Transverse colon (tissue), 4 donors: ENCODE data around the gene ZNF414. TPM values are rescaled to one million over a fixed set of nuclear protein-coding genes. Genes with fewer than 3 reads are reported as not detected.

Experiments used
- DNase-seq: peaks from one replicate; pipeline ENCODE4 v3.0.0-alpha.2; 2019
- H3K27ac ChIP-seq, 4 donors: fragments of 200-600 bp; sonication (generic); 2 replicates each; pipeline ENCODE4 v1.5.1; 2016 to 2018; ENCODE audit warnings: inconsistent platforms in 4 of 4
- H3K27me3 ChIP-seq: fragments of 200-600 bp; sonication (generic); 2 replicates; pipeline ENCODE4 v1.5.1; 2017; ENCODE audit warnings: inconsistent platforms
- H3K36me3 ChIP-seq, 4 donors: fragments of 200-600 bp; sonication (generic); 2 replicates each; pipeline ENCODE4 v1.5.1; 2017 to 2019; ENCODE audit warnings: inconsistent platforms in 4 of 4
- H3K4me1 ChIP-seq, 4 donors: fragments of 200-600 bp; sonication (generic); 2 replicates each; pipeline ENCODE4 v1.5.1; 2017 to 2020; ENCODE audit warnings: inconsistent platforms in 4 of 4
- H3K4me3 ChIP-seq, 4 donors: fragments of 200-600 bp; sonication (generic); 1 replicate in 1 of 4; 2 replicates in 3 of 4; pipeline versions ENCODE4 v1.5.1 to v1.6.1; 2017 to 2019; ENCODE audit warnings: inconsistent platforms in 4 of 4
- H3K9me3 ChIP-seq, 2 donors: fragments of 200-600 bp; sonication (generic); 2 replicates each; pipeline ENCODE4 v1.5.1; 2017 to 2019; ENCODE audit warnings: inconsistent platforms in 2 of 2
- EP300 ChIP-seq: sonication (generic); formaldehyde crosslinking; IDR thresholded peaks from one replicate; pipeline ENCODE4 v1.6.1; 2017; ENCODE audit warnings: antibody characterized with exemption, low read depth
- POLR2A ChIP-seq: fragments of 450-650 bp; IDR thresholded peaks from one replicate; pipeline ENCODE4 v1.6.1; 2016; ENCODE audit warnings: antibody characterized with exemption, mild to moderate bottlenecking, moderate library complexity
- POLR2AphosphoS5 ChIP-seq, 3 donors: sonication (generic); formaldehyde crosslinking; IDR thresholded peaks; one replicate each; pipeline ENCODE4 v1.6.1; 2016; ENCODE audit warnings: antibody characterized with exemption in 3 of 3
- WGBS, 2 donors: methylation state at CpG; one replicate each; pipeline ENCODE4 v1.1.5; 2018; ENCODE audit warnings: low coverage in 1 of 2; 5-methylcytosine and 5-hydroxymethylcytosine counted together
- in situ Hi-C, 4 donors: fragments of 200-750 bp; cut with MboI; loops; one replicate each; pipeline versions ENCODE4 v1.15.0 to v1.15.1; 2017; ENCODE audit warnings: low sequenced_read_pairs in 3 of 4, low pct_ligation_motif_present in 1 of 4, low pct_unique_long_range_greater_than_20kb in 1 of 4
- intact Hi-C: fragments of 100-400 bp; cut with DNase I; formaldehyde crosslinking; loops from one replicate; pipeline ENCODE4 v1.15.1; 2023; ENCODE audit warnings: low total_unique reads
- total RNA-seq, 4 donors: library from RNA; depleted of rRNA; stranded (reverse); fragments of >200 nt; gene quantifications; one replicate each; pipeline ENCODE4 v1.1.0, GENCODE V29; 2016
- TF ChIP-seq, protein P1 (sequence below), 5 experiments: fragments of 200-600 bp in 3 of 5; fragments of 450-650 bp in 2 of 5; sonication (generic) in 3 of 5; IDR thresholded peaks; 1 replicate in 2 of 5; 2 replicates in 3 of 5; pipeline ENCODE4 v1.5.1; 2016 to 2017; ENCODE audit warnings: antibody characterized with exemption in 5 of 5, inconsistent platforms in 3 of 5, mild to moderate bottlenecking in 2 of 5, moderate library complexity in 1 of 5

ZNF414 gene
- total RNA-seq, 4 donors from 2014 or later: 7.8 to 13.8 (median 11.0) TPM

GRCh38 chr19:8552810-8553209, 38.8 kb upstream of the ZNF414 start:
- no peaks in the 10 kb centered on the region for H3K9me3 ChIP-seq
- no peaks in the 10 kb centered on the region for H3K36me3 ChIP-seq
- in situ Hi-C loops: no loop called here
- H3K27ac ChIP-seq: no peak overlapping the region
- DNase-seq: no peak
- no peaks in the 10 kb centered on the region for H3K27me3 ChIP-seq
- TF ChIP-seq EP300 (no peak), POLR2AphosphoS5 (IDR thresholded peaks at IDR 0.05) (no peak), POLR2A (no peak)
- TF ChIP-seq, protein P1, sequence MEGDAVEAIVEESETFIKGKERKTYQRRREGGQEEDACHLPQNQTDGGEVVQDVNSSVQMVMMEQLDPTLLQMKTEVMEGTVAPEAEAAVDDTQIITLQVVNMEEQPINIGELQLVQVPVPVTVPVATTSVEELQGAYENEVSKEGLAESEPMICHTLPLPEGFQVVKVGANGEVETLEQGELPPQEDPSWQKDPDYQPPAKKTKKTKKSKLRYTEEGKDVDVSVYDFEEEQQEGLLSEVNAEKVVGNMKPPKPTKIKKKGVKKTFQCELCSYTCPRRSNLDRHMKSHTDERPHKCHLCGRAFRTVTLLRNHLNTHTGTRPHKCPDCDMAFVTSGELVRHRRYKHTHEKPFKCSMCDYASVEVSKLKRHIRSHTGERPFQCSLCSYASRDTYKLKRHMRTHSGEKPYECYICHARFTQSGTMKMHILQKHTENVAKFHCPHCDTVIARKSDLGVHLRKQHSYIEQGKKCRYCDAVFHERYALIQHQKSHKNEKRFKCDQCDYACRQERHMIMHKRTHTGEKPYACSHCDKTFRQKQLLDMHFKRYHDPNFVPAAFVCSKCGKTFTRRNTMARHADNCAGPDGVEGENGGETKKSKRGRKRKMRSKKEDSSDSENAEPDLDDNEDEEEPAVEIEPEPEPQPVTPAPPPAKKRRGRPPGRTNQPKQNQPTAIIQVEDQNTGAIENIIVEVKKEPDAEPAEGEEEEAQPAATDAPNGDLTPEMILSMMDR (IDR thresholded peaks at IDR 0.05): no peak
- no peaks in the 10 kb centered on the region for H3K4me1 ChIP-seq
- intact Hi-C loops: no loop called here
- 66 to 76% methylated on average over 5 to 10 of the region's 10 CpGs for WGBS, 2 donors
- no peak overlapping the region for H3K4me3 ChIP-seq

- intact Hi-C loops: no loop called here
- in situ Hi-C loops: no loop called here
- DNase-seq: no peak
Observed at GRCh38 chr19:8550070-8550469, 36.1 kb upstream of the ZNF414 start.

DNA sequence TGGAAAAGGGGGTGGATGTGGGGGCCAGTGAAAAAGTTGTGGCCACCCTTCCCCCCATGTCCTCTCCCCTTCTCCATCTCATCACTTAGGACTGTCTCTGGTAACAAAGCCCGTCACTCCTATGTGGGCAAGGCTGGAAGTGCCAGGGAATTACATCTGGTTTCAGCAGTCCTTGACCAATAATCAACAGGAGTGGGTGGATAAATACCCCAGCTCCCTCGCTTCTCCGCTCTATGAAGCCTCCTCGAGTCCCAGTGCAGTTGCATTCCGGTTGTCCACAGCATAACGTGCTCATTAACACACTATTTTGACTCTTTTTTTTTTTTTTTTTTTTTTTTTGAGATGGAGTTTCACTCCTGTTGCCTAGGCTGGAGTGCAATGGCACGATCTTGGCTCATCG, 31.8 kb upstream of the ZNF414 start:
- in situ Hi-C loops (no loop called here), intact Hi-C loops (no loop called here)
- 98% methylated on average over 8 of the region's 8 CpGs; no CpG with 5 or more reads in 1 of the 2 donors for WGBS, 2 donors
- DNase-seq: no peak
- TF ChIP-seq EP300 (no peak), POLR2AphosphoS5 (IDR thresholded peaks at IDR 0.05) (no peak), POLR2A (no peak)
- TF ChIP-seq, protein P1 (IDR thresholded peaks at IDR 0.05): no peak
- Histone ChIP-seq H3K9me3 (no peaks in the 10 kb centered on the region), H3K4me1 (no peaks in the 10 kb centered on the region), H3K27ac (no peak overlapping the region), H3K4me3 (no peak overlapping the region), H3K27me3 (no peaks in the 10 kb centered on the region), H3K36me3 (no peaks in the 10 kb centered on the region)

More at GRCh38 chr19:8550070-8550469, 36.1 kb upstream of the ZNF414 start:
- H3K9me3 ChIP-seq: no peaks in the 10 kb centered on the region
- no peaks in the 10 kb centered on the region for H3K27me3 ChIP-seq
- no peaks in the 10 kb centered on the region for H3K4me1 ChIP-seq
- H3K27ac ChIP-seq: no peak overlapping the region
- H3K36me3 ChIP-seq: no peaks in the 10 kb centered on the region
- 95% methylated on average over 11 of the region's 15 CpGs; no CpG with 5 or more reads in 1 of the 2 donors for WGBS, 2 donors
- TF ChIP-seq, protein P1 (IDR thresholded peaks at IDR 0.05): no peak
- TF ChIP-seq POLR2A (no peak), POLR2AphosphoS5 (IDR thresholded peaks at IDR 0.05) (no peak), EP300 (no peak)
- no peak overlapping the region for H3K4me3 ChIP-seq

- no peaks in the 10 kb centered on the region for H3K27me3 ChIP-seq
- no peak for DNase-seq
- WGBS, 2 donors: 95% methylated on average over 20 of the region's 20 CpGs; no CpG with 5 or more reads in 1 of the 2 donors
- no peaks in the 10 kb centered on the region for H3K9me3 ChIP-seq
- H3K27ac ChIP-seq: no peak overlapping the region
- TF ChIP-seq POLR2A: no peak
- TF ChIP-seq, protein P1 (IDR thresholded peaks at IDR 0.05): no peak
- no peak for TF ChIP-seq EP300
- TF ChIP-seq POLR2AphosphoS5 (IDR thresholded peaks at IDR 0.05): no peak
- in situ Hi-C loops (no loop called here), intact Hi-C loops (no loop called here)
- no peaks in the 10 kb centered on the region for H3K4me1 ChIP-seq
- H3K36me3 ChIP-seq: no peaks in the 10 kb centered on the region
- H3K4me3 ChIP-seq: no peak overlapping the region
Observed at GRCh38 chr19:8544168-8544567, 30.2 kb upstream of the ZNF414 start.
